ENCODE results near the gene ACTR3C.

DNA sequence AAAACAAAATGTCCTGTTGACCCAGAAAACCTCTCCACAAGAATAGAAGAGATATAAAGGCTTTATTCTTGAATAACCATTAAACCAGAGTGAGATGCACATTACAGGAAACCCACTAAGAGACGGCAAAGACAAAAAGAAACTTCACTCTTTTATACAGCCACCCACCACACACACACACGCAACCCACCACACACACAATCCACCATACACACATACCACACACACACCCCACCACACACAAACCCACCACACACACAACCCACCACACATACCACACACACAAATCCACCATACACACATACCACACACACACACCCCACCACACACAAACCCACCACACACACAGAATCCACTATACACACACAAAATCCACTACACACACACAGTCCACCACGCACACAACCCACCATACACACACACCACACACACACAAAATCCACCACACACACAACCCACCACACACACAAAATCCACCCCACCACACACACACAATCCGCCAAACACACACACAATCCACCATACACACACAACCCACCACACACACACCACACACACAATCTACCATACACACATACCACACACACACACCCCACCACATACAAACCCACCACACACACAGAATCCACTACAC lies 35.8 kb upstream of the ACTR3C start:
- TF ChIP-seq, protein P1, sequence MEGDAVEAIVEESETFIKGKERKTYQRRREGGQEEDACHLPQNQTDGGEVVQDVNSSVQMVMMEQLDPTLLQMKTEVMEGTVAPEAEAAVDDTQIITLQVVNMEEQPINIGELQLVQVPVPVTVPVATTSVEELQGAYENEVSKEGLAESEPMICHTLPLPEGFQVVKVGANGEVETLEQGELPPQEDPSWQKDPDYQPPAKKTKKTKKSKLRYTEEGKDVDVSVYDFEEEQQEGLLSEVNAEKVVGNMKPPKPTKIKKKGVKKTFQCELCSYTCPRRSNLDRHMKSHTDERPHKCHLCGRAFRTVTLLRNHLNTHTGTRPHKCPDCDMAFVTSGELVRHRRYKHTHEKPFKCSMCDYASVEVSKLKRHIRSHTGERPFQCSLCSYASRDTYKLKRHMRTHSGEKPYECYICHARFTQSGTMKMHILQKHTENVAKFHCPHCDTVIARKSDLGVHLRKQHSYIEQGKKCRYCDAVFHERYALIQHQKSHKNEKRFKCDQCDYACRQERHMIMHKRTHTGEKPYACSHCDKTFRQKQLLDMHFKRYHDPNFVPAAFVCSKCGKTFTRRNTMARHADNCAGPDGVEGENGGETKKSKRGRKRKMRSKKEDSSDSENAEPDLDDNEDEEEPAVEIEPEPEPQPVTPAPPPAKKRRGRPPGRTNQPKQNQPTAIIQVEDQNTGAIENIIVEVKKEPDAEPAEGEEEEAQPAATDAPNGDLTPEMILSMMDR (IDR thresholded peaks at IDR 0.05): no peak
- TF ChIP-seq POLR2A (IDR thresholded peaks at IDR 0.05): no peak

Measured in adrenal gland (tissue), 5 donors.